DOHH2 (cell line): ENCODE results near the gene KATNAL2.

ENCODE experiments used
- EZH2phosphoT487 ChIP-seq: fragments of 200-600 bp; sonication (generic); IDR thresholded peaks from 2 replicates; pipeline ENCODE4 v1.6.1; 2017; ENCODE audit warnings: borderline replicate concordance, mild to moderate bottlenecking, antibody characterized with exemption, low read length, moderate library complexity, mixed read lengths
- TF ChIP-seq, protein P1 (sequence below): fragments of 200-600 bp; sonication (generic); IDR thresholded peaks from one replicate; pipeline ENCODE4 v1.5.1; 2014; ENCODE audit warnings: antibody characterized with exemption, mild to moderate bottlenecking, low read depth, low read length; ENCODE audit not compliant: poor library complexity, severe bottlenecking

DNA sequence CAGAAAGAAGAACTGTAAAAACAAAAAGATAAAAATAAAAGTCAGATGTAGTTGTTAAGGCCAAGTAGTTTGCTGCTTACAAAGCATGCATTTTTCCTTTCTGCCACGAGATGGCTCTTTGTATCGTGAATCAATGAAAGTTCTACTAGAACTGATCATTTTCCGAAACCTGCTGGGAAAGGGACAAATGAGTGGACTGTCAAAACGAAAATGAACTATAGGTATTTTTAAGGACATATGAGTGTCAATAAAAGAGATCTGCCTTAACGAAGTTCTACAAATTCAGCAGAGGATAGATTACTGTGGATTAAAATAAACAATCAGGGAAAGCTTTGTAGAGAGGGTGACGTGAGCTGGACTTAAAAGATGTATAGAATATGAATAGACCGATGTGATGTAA is 133.1 kb downstream of the KATNAL2 start:
- TF ChIP-seq, protein P1, sequence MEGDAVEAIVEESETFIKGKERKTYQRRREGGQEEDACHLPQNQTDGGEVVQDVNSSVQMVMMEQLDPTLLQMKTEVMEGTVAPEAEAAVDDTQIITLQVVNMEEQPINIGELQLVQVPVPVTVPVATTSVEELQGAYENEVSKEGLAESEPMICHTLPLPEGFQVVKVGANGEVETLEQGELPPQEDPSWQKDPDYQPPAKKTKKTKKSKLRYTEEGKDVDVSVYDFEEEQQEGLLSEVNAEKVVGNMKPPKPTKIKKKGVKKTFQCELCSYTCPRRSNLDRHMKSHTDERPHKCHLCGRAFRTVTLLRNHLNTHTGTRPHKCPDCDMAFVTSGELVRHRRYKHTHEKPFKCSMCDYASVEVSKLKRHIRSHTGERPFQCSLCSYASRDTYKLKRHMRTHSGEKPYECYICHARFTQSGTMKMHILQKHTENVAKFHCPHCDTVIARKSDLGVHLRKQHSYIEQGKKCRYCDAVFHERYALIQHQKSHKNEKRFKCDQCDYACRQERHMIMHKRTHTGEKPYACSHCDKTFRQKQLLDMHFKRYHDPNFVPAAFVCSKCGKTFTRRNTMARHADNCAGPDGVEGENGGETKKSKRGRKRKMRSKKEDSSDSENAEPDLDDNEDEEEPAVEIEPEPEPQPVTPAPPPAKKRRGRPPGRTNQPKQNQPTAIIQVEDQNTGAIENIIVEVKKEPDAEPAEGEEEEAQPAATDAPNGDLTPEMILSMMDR: peak; percentile 54
- no peak for TF ChIP-seq EZH2phosphoT487
